ENCODE measurements around the gene UBE2D2.
"Not testable (repeated sequence)": the region's sequence is repeated elsewhere in the genome, so short reads cannot be mapped to it uniquely, and the experiment has no call there.

Gene UBE2D2

DNA sequence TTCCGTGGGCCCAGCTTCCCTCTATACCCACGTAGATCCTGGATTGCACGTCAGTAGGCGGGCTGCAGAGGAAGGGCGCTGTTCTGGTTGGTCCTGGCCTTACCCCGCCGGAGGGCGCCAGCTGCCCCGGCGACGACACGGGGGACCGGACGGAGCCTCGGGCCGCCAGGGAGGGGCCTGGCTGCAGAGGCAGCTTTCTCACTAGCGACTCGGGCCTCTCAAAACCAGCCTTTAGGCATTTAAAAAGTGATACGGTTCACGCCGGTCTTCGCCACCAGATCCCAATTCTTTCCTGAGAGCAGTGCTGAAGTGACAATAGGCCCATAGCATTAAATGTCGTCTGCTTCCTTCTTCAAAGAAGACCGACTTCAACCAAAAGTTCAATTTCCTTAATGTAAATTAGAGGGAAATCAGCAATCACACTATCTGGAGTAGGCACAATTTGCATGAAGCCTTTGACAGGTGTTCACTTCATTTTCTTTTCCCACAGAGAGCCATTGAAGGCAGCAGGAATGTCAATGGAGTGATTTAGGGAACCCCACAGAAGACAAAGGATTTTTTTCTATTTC lies 17.6 kb upstream of the UBE2D2 start:
- peak; percentile 50 for DNase-seq (ENCODE audit: extremely low spot score)
- TF ChIP-seq FOXM1 (IDR thresholded peaks at IDR 0.05; ENCODE audit: borderline replicate concordance), result no peak
- no peak for TF ChIP-seq CTBP1 (IDR thresholded peaks at IDR 0.05; ENCODE audit: borderline replicate concordance)
- TF ChIP-seq SUZ12 (IDR thresholded peaks at IDR 0.05), result no peak
- no peak for TF ChIP-seq ARNT (IDR thresholded peaks at IDR 0.05)
- no peak for TF ChIP-seq FOXK2 (IDR thresholded peaks at IDR 0.05)
- TF ChIP-seq BHLHE40 (IDR thresholded peaks at IDR 0.05; ENCODE audit: borderline replicate concordance), result no peak
- no peak for TF ChIP-seq TARDBP (IDR thresholded peaks at IDR 0.05)
- TF ChIP-seq NFRKB (IDR thresholded peaks at IDR 0.05), result no peak
- no peak for TF ChIP-seq FOXA1 (IDR thresholded peaks at IDR 0.05)
- no peak for TF ChIP-seq SP1 (IDR thresholded peaks at IDR 0.05)
- no peak for TF ChIP-seq L3MBTL2 (conservative IDR thresholded peaks at IDR 0.05)
- no peak for TF ChIP-seq ZNF384 (IDR thresholded peaks at IDR 0.05)
- TF ChIP-seq HDGF (IDR thresholded peaks at IDR 0.05; ENCODE audit: borderline replicate concordance), result no peak
- TF ChIP-seq PKNOX1 (IDR thresholded peaks at IDR 0.05), result no peak
- no peak for TF ChIP-seq LEF1 (IDR thresholded peaks at IDR 0.05; ENCODE audit: borderline replicate concordance)
- CTCF ChIA-PET, result no interaction called here
- POLR2A ChIA-PET, result interaction anchor here (0.8 to 1.2 kb wide), 3 partner anchors 18 to 201 kb away, joined by 3 to 8 read pairs (median 3); partner anchors contain the start of gene UBE2D2

- DNase-seq (ENCODE audit: extremely low spot score); CTCF ChIA-PET: not testable (repeated sequence)
- POLR2A ChIA-PET, result interaction anchor here (0.7 kb wide), 1 partner anchor 14 kb away, joined by 3 read pairs; the partner anchor contains the start of gene UBE2D2
These were observed 14.5 kb upstream of the UBE2D2 start for GRCh38 chr5:139546593-139546992.

DNA sequence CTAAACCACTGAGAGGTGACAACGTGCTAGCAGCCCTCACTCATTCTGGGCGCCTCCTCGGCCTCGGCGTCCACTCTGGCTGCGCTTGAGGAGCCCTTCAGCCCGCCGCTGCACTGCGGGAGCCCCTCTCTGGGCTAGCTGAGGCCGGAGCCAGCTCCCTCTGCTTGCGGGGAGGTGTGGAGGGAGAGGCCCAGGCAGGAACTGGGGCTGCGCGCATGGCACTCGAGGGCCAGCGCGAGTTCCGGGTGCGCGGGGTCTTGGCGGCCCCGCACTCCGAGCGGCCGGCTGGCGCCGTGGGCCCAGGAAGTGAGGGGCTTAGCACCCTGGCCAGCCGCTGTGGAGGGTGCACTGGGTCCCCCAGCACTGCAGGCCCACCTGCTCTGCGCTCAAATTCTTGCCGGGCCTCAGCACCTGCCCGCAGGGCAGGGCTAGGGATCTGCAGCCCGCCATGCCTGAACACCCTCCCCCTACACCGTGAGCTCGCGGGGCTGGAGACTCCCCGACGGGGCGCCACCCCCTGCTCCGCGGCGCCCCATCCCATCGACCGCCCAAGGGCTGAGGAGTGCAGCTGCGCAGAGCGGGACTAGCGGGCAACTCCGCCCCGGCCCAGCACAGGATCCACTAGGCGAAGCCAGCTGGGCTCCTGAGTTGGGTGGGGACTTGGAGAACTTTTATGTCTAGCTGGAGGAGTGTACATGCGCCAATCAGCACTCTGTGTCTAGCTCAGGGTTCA lies 11.8 kb upstream of the UBE2D2 start:
- no peak for TF ChIP-seq FOXM1 (IDR thresholded peaks at IDR 0.05; ENCODE audit: borderline replicate concordance)
- TF ChIP-seq FOXK2 (IDR thresholded peaks at IDR 0.05), result no peak
- no peak for TF ChIP-seq CTBP1 (IDR thresholded peaks at IDR 0.05; ENCODE audit: borderline replicate concordance)
- TF ChIP-seq SP1 (IDR thresholded peaks at IDR 0.05), result no peak
- TF ChIP-seq L3MBTL2 (conservative IDR thresholded peaks at IDR 0.05), result no peak
- no peak for TF ChIP-seq ZNF384 (IDR thresholded peaks at IDR 0.05)
- TF ChIP-seq ARNT (IDR thresholded peaks at IDR 0.05), result no peak
- TF ChIP-seq ELF4 (IDR thresholded peaks at IDR 0.05), result no peak
- no peak for TF ChIP-seq HDGF (IDR thresholded peaks at IDR 0.05; ENCODE audit: borderline replicate concordance)
- TF ChIP-seq FOXA1 (IDR thresholded peaks at IDR 0.05), result no peak
- no peak for TF ChIP-seq SUZ12 (IDR thresholded peaks at IDR 0.05)
- TF ChIP-seq LEF1 (IDR thresholded peaks at IDR 0.05; ENCODE audit: borderline replicate concordance), result no peak
- TF ChIP-seq PKNOX1 (IDR thresholded peaks at IDR 0.05), result no peak
- TF ChIP-seq TARDBP (IDR thresholded peaks at IDR 0.05), result no peak
- no peak for TF ChIP-seq NFRKB (IDR thresholded peaks at IDR 0.05)
- TF ChIP-seq BHLHE40 (IDR thresholded peaks at IDR 0.05; ENCODE audit: borderline replicate concordance), result no peak
- DNase-seq (ENCODE audit: extremely low spot score), result no peak
- ChIA-PET POLR2A (interaction anchor here (4.5 kb wide), 1 partner anchor 12 kb away, joined by 28 read pairs; the partner anchor contains the start of gene UBE2D2), CTCF (no interaction called here)

GRCh38 chr5:139550051-139550872 lies 10.9 kb upstream of the UBE2D2 start:
- CTCF ChIA-PET; DNase-seq (ENCODE audit: extremely low spot score): not testable (repeated sequence)
- POLR2A ChIA-PET, result interaction anchor here (4.5 kb wide), 1 partner anchor 11 kb away, joined by 28 read pairs; the partner anchor contains the start of gene UBE2D2

GRCh38 chr5:139551191-139551889 lies 9.8 kb upstream of the UBE2D2 start:
- no peak for DNase-seq (ENCODE audit: extremely low spot score)
- POLR2A ChIA-PET, result interaction anchor here (4.5 kb wide), 1 partner anchor 10 kb away, joined by 28 read pairs; the partner anchor contains the start of gene UBE2D2
- CTCF ChIA-PET, result interaction anchor here (0.6 kb wide), 1 partner anchor 99 kb away, joined by 5 read pairs; no protein-coding TSS in a partner anchor
- no peak for TF ChIP-seq FOXM1 (IDR thresholded peaks at IDR 0.05; ENCODE audit: borderline replicate concordance)
- TF ChIP-seq FOXK2 (IDR thresholded peaks at IDR 0.05), result no peak
- TF ChIP-seq L3MBTL2 (conservative IDR thresholded peaks at IDR 0.05), result no peak
- no peak for TF ChIP-seq ELF4 (IDR thresholded peaks at IDR 0.05)
- TF ChIP-seq LEF1 (IDR thresholded peaks at IDR 0.05; ENCODE audit: borderline replicate concordance), result no peak
- no peak for TF ChIP-seq HDGF (IDR thresholded peaks at IDR 0.05; ENCODE audit: borderline replicate concordance)
- no peak for TF ChIP-seq CTBP1 (IDR thresholded peaks at IDR 0.05; ENCODE audit: borderline replicate concordance)
- TF ChIP-seq NFRKB (IDR thresholded peaks at IDR 0.05), result no peak
- TF ChIP-seq BHLHE40 (IDR thresholded peaks at IDR 0.05; ENCODE audit: borderline replicate concordance), result no peak
- no peak for TF ChIP-seq ARNT (IDR thresholded peaks at IDR 0.05)
- TF ChIP-seq SUZ12 (IDR thresholded peaks at IDR 0.05), result no peak
- no peak for TF ChIP-seq ZNF384 (IDR thresholded peaks at IDR 0.05)
- no peak for TF ChIP-seq SP1 (IDR thresholded peaks at IDR 0.05)
- TF ChIP-seq PKNOX1 (IDR thresholded peaks at IDR 0.05), result no peak
- TF ChIP-seq FOXA1 (IDR thresholded peaks at IDR 0.05), result no peak
- TF ChIP-seq TARDBP (IDR thresholded peaks at IDR 0.05), result no peak

Data from HEK293T (cell line).